Kidney epithelial cell (primary cell): ENCODE data around the gene IL17RA. TPM values are rescaled to one million over a fixed set of nuclear protein-coding genes. Genes with fewer than 3 reads are reported as not detected.

Experiments
- DNase-seq: peaks from one replicate; pipeline ENCODE4 v3.0.0-alpha.2; 2010; ENCODE audit warnings: low read depth
- H3K27me3 ChIP-seq: 2 replicates; pipeline ENCODE4 v1.6.0; 2011; ENCODE audit warnings: low read length; ENCODE audit not compliant: control insufficient read depth, insufficient read depth
- H3K36me3 ChIP-seq: 2 replicates; pipeline ENCODE4 v1.5.1; 2011; ENCODE audit warnings: low read length; ENCODE audit not compliant: control insufficient read depth, insufficient read depth
- H3K4me3 ChIP-seq: 2 replicates; pipeline ENCODE4 v1.5.1; 2011; ENCODE audit warnings: low read depth, mild to moderate bottlenecking, control low read depth, low read length
- total RNA-seq: library from RNA; depleted of rRNA; stranded (reverse); fragments of >200 nt; gene quantifications from 2 replicates; pipeline ENCODE4 v1.2.3, GENCODE V29; 2015
- TF ChIP-seq, protein P1 (sequence below): IDR thresholded peaks from 2 replicates; pipeline ENCODE4 v1.5.1; 2011; ENCODE audit warnings: mild to moderate bottlenecking, moderate library complexity, low read length, control low read depth, inconsistent platforms; ENCODE audit not compliant: insufficient read depth, poor library complexity, severe bottlenecking

IL17RA gene
- total RNA-seq, 1 donor from 2014 or later = 11.7 TPM

DNA sequence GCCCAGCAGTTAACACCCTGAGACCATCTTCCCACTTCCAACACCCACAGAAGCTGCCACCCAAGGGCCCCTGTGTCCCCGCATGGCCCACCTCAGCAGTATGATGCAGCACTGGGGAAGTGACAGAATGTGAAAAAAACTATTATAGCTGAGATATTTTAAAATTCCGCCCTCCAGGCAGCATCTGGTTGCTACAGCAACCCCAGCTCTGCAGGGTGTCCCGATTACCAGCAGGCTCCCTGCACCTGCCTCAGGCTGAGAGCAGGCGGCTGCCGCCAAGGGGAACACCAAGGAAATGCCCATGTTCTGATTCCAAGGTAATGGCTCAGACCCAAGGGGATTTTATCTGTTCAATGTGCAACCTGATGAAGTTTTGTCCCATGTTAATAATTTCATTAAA, 46.9 kb downstream of the IL17RA start:
- Histone ChIP-seq H3K27me3 (no peaks in the 10 kb centered on the region), H3K4me3 (no peak overlapping the region), H3K36me3 (no peaks in the 10 kb centered on the region)
- no peak for DNase-seq
- TF ChIP-seq, protein P1, sequence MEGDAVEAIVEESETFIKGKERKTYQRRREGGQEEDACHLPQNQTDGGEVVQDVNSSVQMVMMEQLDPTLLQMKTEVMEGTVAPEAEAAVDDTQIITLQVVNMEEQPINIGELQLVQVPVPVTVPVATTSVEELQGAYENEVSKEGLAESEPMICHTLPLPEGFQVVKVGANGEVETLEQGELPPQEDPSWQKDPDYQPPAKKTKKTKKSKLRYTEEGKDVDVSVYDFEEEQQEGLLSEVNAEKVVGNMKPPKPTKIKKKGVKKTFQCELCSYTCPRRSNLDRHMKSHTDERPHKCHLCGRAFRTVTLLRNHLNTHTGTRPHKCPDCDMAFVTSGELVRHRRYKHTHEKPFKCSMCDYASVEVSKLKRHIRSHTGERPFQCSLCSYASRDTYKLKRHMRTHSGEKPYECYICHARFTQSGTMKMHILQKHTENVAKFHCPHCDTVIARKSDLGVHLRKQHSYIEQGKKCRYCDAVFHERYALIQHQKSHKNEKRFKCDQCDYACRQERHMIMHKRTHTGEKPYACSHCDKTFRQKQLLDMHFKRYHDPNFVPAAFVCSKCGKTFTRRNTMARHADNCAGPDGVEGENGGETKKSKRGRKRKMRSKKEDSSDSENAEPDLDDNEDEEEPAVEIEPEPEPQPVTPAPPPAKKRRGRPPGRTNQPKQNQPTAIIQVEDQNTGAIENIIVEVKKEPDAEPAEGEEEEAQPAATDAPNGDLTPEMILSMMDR = no peak

DNA sequence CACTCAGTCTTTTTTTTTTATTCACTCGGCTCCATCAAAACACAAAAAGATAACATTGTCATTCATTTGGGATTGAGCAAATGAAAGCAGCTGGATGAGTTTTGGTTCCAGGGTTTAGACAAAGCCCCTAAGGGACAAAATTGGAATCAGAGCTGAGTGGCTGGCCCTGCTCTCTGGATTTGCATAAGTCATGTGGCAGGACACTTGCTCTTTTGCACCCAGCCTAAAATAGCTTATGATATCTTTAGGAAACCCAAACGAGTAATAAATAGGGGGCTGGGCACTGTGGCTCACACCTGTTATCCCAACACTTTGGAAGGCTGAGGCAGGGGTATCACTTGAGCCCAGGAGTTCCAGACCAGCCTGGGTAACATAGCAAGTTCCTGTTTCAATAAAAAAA, 47.3 kb downstream of the IL17RA start:
- no peak for DNase-seq
- no peak overlapping the region for H3K4me3 ChIP-seq
- H3K27me3 ChIP-seq = no peaks in the 10 kb centered on the region
- TF ChIP-seq, protein P1 = no peak
- no peaks in the 10 kb centered on the region for H3K36me3 ChIP-seq

DNA sequence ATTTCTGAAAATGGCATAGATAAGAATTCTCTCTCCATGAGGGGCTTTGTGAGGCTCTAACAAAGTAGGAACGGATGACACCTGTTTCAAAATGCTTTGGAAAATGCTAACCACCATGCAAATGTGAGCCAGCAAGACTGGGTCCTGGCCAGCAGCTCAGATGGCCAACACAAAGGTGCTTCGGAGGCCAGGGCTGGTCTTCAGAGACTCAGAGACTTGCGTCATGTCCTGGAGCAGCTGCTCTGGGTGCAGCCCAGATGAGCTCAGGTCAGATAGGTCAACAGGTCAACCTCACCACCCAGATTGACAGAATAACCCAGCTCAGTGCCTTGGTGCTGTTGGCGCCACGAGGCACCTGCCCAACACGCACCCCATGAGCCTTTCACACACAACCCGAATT, 48.3 kb downstream of the IL17RA start:
- no peaks in the 10 kb centered on the region for H3K27me3 ChIP-seq
- no peak overlapping the region for H3K4me3 ChIP-seq
- TF ChIP-seq, protein P1 = no peak
- no peak for DNase-seq
- H3K36me3 ChIP-seq = no peaks in the 10 kb centered on the region

DNA sequence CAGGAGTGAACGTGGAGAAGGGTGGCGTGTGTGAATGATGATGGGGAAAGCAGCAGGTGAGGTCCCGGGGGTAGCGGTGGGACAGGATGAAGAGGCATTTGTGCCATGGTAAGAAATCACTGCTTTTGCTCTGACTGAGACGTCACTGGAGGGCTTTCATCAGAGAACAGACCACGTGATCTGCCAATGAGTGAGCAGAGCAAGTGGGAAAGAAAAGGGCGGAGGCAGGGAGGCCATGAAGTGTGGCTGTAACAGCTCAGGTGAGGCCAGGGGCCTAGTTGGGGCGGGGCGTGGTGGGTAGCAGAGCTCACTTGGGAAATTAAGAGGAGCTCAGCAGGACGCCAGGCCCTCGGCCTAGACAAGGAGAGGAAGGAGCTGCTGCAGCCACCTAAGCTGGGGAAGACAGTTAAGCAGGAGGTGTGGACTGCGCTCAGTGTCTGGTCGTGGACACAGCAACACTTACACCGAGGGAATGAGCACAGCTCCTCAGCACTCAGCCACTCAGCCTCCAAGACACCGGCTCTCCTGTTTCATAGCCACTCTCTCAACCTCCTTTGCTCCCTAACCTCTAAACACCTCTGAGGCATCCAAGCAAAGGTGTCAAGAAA, 50.5 kb downstream of the IL17RA start:
- H3K27me3 ChIP-seq = no peaks in the 10 kb centered on the region
- TF ChIP-seq, protein P1 = no peak
- no peak for DNase-seq
- H3K4me3 ChIP-seq = no peak overlapping the region
- H3K36me3 ChIP-seq = no peaks in the 10 kb centered on the region

DNA sequence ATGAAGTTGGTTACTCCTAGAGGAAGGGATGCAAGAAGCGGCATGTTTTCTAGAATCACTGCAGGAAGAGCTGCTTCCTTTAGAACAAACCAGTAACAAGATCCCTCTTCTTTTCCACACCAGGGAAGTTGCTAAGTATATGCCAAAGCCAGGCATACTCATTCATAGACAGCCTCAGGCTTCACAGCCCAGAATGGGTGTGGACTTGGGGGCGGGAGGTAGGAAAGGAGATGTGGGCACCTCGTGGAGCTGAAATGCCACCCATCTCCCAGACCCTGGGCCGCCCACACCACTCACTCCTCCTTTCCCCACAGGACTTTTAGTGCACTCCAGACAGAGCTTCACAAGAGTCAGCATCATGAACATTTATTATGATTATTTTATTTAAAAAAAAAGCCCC, 52.4 kb downstream of the IL17RA start:
- TF ChIP-seq, protein P1 = no peak
- no peak overlapping the region for H3K4me3 ChIP-seq
- DNase-seq = no peak
- H3K27me3 ChIP-seq = no peaks in the 10 kb centered on the region
- no peaks in the 10 kb centered on the region for H3K36me3 ChIP-seq

DNA sequence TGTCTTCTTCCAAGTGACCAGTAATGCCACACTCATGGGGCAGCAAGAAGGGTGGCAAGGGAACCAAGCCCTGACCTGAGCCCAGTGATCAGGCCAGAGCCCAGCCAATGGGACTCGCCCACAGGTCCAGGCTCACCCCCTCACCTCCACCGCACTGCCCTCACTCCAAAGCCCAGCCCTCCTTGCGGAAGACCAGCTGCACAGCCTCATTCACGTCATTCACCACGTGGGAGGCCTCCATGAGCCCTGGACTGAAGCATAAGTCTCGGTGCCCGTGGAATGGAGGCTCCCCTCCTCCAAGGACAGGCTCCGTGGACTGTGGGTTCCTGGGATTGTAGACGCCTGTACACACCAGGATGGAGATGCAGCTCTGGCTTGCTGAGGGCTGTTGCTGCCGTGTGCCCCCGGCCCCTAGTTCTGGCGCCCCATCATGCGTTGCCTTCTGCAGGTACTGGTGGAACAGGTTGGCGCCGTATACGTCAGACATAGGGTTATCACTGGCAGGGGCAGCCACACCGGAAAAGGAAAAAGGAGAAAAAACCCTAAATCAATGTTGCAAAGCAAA, 53.1 kb downstream of the IL17RA start:
- DNase-seq = no peak
- Histone ChIP-seq H3K4me3 (no peak overlapping the region), H3K27me3 (no peaks in the 10 kb centered on the region), H3K36me3 (no peaks in the 10 kb centered on the region)
- TF ChIP-seq, protein P1 = no peak
